ENCODE measurements around the gene MED6. TPM values are rescaled to one million over a fixed set of nuclear protein-coding genes. Genes with fewer than 3 reads are reported as not detected.

Gene MED6
- total RNA-seq, 2 donors from 2014 or later: 61.9 to 67.1 TPM

DNA sequence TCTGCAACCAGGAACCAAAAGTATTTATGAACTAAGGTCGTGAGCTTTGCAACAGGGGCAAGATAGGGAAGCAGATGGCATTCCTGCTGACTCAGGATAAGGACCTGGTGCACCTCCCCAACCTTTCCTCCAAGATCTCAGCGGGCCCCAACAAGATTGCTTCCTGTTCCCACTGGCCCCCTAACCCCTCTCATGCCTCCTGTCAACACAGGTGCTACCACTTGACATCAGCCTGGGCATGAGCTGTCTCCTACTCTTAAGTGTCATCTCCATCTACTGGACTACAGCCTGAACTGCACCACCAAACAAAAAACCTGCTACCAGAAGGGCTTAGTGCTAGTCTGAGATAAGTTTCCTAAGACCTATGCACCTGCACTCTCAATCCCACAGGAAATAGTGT lies 32.7 kb downstream of the MED6 start:
- Mint-ChIP-seq H3K36me3 (ENCODE audit: low read depth) (peaks cover 88% of the 10 kb centered on the region), H3K4me3 (no peak overlapping the region), H3K27me3 (no peaks in the 10 kb centered on the region), H3K4me1 (peaks cover 22% of the 10 kb centered on the region), H3K9me3 (peaks cover 4% of the 10 kb centered on the region), H3K27ac (no peak overlapping the region)
- ATAC-seq (replicated peaks): peak; percentile 34

DNA sequence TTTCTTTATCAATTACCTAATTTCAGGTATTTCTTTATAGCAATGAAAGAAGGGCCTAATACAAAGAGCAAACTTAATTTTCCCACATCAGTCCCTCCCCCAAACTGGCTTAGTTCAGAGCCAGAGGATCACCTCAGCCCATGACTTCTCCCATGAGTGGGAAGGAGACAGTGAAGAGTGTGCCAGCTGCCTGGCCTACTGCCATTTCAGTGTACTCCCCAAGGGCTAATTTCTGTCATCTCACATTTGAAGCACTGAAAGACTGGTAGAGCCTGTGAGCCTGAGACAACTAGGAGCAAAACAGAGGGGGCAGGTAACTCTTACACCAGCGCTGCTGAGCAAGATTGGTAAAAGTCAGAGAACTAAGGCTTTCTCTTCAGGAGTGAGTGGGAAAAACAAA lies 36.6 kb downstream of the MED6 start:
- ATAC-seq (replicated peaks): no peak
- Mint-ChIP-seq H3K4me1 (peaks cover 10% of the 10 kb centered on the region), H3K27ac (no peak overlapping the region), H3K4me3 (no peak overlapping the region), H3K27me3 (no peaks in the 10 kb centered on the region), H3K9me3 (peaks cover 9% of the 10 kb centered on the region), H3K36me3 (ENCODE audit: low read depth) (peaks cover 69% of the 10 kb centered on the region)

DNA sequence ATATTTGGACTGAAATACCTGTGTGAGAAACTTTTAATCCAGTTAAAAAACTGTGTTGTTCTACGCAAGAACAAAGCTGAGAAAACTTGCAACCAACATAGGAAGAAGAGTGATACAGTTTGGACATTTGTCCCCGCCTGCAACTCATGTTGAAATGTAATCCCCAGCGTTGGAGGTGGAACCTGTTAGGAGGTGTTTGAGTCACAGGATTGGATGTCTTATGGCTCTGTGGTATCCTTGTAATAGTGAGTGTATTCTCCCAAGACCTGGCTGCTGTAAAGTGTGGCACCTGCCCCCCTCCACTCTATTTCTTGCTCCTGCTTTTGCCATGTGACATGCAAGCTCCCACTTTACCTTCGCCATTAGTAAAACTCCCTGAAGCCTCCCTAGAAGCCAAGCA lies 37.0 kb downstream of the MED6 start:
- peaks cover 64% of the 10 kb centered on the region for H3K36me3 Mint-ChIP-seq (ENCODE audit: low read depth)
- no peak for ATAC-seq (replicated peaks)
- H3K27me3 Mint-ChIP-seq: no peaks in the 10 kb centered on the region
- H3K4me1 Mint-ChIP-seq: peaks cover 10% of the 10 kb centered on the region
- no peak overlapping the region for H3K27ac Mint-ChIP-seq
- peaks cover 9% of the 10 kb centered on the region for H3K9me3 Mint-ChIP-seq
- H3K4me3 Mint-ChIP-seq: no peak overlapping the region

DNA sequence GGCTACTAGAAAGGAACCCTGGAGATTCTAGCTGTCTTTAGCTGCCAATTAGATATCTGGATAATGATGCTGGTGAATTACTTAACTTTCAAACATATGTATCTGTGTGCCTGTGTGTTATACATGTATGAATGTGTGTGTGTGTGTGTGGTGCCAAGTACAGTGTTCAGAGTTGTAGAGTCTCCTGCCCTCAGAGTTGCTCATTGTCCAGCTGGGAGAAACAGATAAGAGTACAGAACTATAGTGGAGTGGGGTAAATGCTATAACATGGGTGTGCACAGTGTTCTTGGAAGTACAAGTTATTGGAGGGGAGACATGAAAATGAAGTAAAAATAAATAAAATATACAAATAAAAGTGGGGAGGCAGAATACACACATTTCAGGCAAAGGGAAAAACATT lies 42.1 kb downstream of the MED6 start:
- H3K4me1 Mint-ChIP-seq: peaks cover 5% of the 10 kb centered on the region
- peaks cover 5% of the 10 kb centered on the region for H3K9me3 Mint-ChIP-seq
- H3K36me3 Mint-ChIP-seq (ENCODE audit: low read depth): peaks cover 31% of the 10 kb centered on the region
- no peak overlapping the region for H3K4me3 Mint-ChIP-seq
- no peak overlapping the region for H3K27ac Mint-ChIP-seq
- H3K27me3 Mint-ChIP-seq: no peaks in the 10 kb centered on the region
- no peak for ATAC-seq (replicated peaks)

DNA sequence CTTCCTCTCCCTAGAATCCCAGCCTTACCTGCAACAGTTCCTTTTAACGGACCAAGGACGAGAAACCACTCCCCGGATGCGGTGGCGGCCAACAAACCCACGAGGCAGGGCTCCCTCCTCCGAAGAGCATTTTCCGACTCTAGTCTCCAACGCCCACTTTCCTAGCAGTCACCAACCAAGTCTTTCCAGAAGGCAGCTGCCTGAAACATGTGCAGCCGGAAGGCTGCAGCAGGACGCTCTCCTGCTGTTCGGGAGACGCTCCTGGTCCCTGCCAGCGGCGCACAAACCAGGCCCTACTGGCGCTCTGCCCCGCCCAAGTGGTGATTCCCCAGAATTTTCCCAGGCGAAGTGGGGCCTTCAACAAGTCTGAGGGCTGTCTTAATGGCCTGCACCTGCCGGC lies 44.6 kb downstream of the MED6 start:
- ATAC-seq (replicated peaks): no peak
- H3K27ac Mint-ChIP-seq: no peak overlapping the region

DNA sequence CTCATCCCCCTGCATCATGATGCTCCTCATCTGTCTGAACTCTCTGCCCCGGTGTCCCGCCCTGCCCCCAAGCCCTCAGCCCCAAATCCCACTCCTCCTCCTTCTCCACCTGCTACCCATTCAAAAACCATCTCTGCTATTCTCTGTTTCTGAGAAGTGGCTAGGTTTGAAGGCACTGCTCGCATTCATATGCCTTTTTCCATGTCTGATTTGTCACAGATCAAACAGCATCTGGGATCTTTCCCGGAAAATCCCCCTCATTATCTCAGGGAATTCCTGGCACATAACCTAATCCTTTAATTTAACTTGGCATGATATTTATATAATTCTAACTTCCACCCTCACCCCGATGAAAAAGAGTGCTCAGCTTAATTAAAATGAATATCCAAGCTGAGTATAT lies 62.4 kb downstream of the MED6 start:
- Mint-ChIP-seq H3K4me3 (no peak overlapping the region), H3K4me1 (peaks cover 9% of the 10 kb centered on the region), H3K9me3 (peaks cover 3% of the 10 kb centered on the region), H3K27ac (no peak overlapping the region), H3K36me3 (ENCODE audit: low read depth) (peaks cover 10% of the 10 kb centered on the region), H3K27me3 (no peaks in the 10 kb centered on the region)
- no peak for ATAC-seq (replicated peaks)

More for the DNA sequence above, 44.6 kb downstream of the MED6 start:
- Mint-ChIP-seq H3K36me3 (ENCODE audit: low read depth) (peaks cover 6% of the 10 kb centered on the region), H3K4me1 (no peaks in the 10 kb centered on the region), H3K9me3 (no peaks in the 10 kb centered on the region), H3K4me3 (no peak overlapping the region), H3K27me3 (no peaks in the 10 kb centered on the region)

DNA sequence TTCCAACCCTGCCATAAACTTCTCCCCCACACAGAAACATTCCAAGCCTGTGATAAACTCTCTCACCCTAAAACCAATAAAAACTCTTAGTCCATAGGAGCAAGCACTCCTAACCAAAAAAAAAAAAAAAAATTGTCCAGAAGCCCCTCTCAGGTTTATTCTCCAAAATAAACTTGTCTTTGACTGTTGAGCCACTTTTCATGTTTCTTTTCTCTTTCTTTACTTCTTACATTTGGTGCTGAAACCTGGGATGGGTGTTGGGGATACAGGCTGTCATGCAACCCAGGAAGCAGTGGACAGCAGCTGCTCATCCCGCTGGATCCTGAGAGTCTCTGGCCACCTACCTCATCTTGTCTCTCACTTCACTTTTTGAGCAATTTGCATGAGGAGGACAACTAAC lies 63.6 kb downstream of the MED6 start:
- peaks cover 21% of the 10 kb centered on the region for H3K36me3 Mint-ChIP-seq (ENCODE audit: low read depth)
- no peak overlapping the region for H3K4me3 Mint-ChIP-seq
- peaks cover 6% of the 10 kb centered on the region for H3K9me3 Mint-ChIP-seq
- no peak overlapping the region for H3K27ac Mint-ChIP-seq
- H3K4me1 Mint-ChIP-seq: peaks cover 9% of the 10 kb centered on the region
- ATAC-seq (replicated peaks): no peak
- H3K27me3 Mint-ChIP-seq: no peaks in the 10 kb centered on the region

DNA sequence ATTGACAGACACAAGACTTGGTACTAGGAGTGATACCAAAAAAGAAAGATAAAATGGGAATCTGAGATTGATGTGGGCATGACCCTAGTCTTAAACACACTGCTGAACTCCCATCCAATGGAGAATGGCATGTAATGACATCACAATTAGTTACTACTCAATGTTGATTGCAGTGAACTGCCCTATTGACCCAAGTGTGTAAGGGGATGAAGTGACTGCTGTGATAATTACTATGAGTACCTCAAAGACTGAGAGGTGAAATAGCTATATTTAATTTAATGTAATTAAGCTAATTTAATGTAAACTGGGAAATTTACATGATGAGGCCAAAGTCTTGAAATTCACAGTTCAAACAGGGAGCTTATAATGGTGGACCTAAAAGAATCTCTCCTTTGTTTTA lies 65.6 kb downstream of the MED6 start, which contains the start of gene ADAM20:
Gene ADAM20, minus strand, starts transcription at position 101 of the 400 bp plus-strand sequence. CDS start 10,247 bp downstream, outside the sequence.
- H3K4me1 Mint-ChIP-seq: peaks cover 8% of the 10 kb centered on the region
- peaks cover 31% of the 10 kb centered on the region for H3K36me3 Mint-ChIP-seq (ENCODE audit: low read depth)
- ATAC-seq (replicated peaks): no peak
- H3K27me3 Mint-ChIP-seq: no peaks in the 10 kb centered on the region
- H3K27ac Mint-ChIP-seq: no peak within 1 kb of the TSS
- peaks cover 6% of the 10 kb centered on the region for H3K9me3 Mint-ChIP-seq
- no peak within 1 kb of the TSS for H3K4me3 Mint-ChIP-seq

Other genes with a start within 250 kb of the MED6 start
- gene COX16, start 241.0 kb downstream of the MED6 start, total RNA-seq: 10 to 100 TPM; 59.1 to 81.9 TPM
- gene SYNJ2BP, start 183.6 kb downstream of the MED6 start, total RNA-seq: 1 to 10 TPM; 2.1 to 4.3 TPM
- gene ADAM21, start 148.5 kb downstream of the MED6 start, total RNA-seq: not detected
- gene ADAM20, start 65.7 kb downstream of the MED6 start, total RNA-seq: 1 to 10 TPM in 1 of 2 donors, under 1 TPM in 1; 0.65 to 2.9 TPM
- 1 to 10 TPM; 4.7 to 8.0 TPM for gene TTC9, start 41.3 kb upstream of the MED6 start, total RNA-seq
- 10 to 100 TPM in 1 of 2 donors, 1 to 10 TPM in 1; 6.8 to 10.5 TPM for gene MAP3K9, start 208.9 kb upstream of the MED6 start, total RNA-seq